Gastroesophageal sphincter (tissue), 3 donors: ENCODE results near the gene BCKDK.

Experiments
- CTCF ChIP-seq, 4 experiments: fragments of 200-600 bp in 2 of 4; fragments of 450-650 bp in 2 of 4; sonication (generic) in 1 of 4; IDR thresholded peaks; one replicate each; pipeline ENCODE4 v1.5.1; 2017 to 2019; ENCODE audit warnings: antibody characterized with exemption in 4 of 4, mild to moderate bottlenecking in 2 of 4, moderate library complexity in 2 of 4
- POLR2A ChIP-seq, 2 donors: fragments of 450-650 bp; IDR thresholded peaks; one replicate each; pipeline ENCODE4 v1.6.1; 2017; ENCODE audit warnings: antibody characterized with exemption in 2 of 2, mild to moderate bottlenecking in 2 of 2, moderate library complexity in 1 of 2
- POLR2AphosphoS5 ChIP-seq: sonication (generic); formaldehyde crosslinking; IDR thresholded peaks from one replicate; pipeline ENCODE4 v1.6.1; 2017; ENCODE audit warnings: antibody characterized with exemption

GRCh38 chr16:31099860-31100638 is 8.1 kb upstream of the BCKDK start:
- TF ChIP-seq POLR2AphosphoS5 (no peak), CTCF (IDR thresholded peaks at IDR 0.05) (no peak), POLR2A (IDR thresholded peaks at IDR 0.05) (no peak)
